Measurements from ENCODE around the gene ABCG1. TPM values are rescaled to one million over a fixed set of nuclear protein-coding genes. Genes with fewer than 3 reads are reported as not detected.

Gene ABCG1
- total and polyA plus RNA-seq, 4 donors: 1.6 to 9.7 (median 5.3) TPM

DNA sequence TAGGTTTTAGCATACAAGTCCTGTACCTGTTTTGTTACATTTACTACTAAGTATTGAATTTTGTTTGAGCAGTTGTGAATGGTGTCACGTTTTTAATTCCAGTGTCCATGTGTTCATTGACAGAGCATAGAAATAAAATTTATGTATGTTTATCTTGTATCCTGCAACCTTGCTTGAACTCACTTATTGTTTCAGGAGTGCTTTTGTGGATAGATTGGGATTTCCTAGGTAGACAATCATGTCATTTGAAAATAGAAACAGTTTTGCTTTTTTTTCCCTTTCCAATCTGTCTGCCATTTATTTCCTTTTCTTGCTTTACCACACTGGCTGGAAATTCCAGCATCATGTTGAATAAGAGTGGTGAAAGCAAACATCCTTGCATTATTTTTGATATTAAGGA lies 15.0 kb upstream of the ABCG1 start:
- H3K4me1 ChIP-seq (ENCODE audit: control insufficient read depth in 4 of 4, insufficient read depth in 4 of 4, low read length in 3 of 4): peaks cover 0 to 3% (median 0%) of the 10 kb centered on the region in 4 donors
- H3K9me3 ChIP-seq (ENCODE audit: control insufficient read depth in 4 of 4, low read length in 3 of 4): no peaks in the 10 kb centered on the region
- WGBS: 65% methylated on average over 1 of the region's 1 CpG
- H3K27me3 ChIP-seq (ENCODE audit: control insufficient read depth in 4 of 4, insufficient read depth in 4 of 4, low read length in 3 of 4): peaks cover 0 to 2% (median 0%) of the 10 kb centered on the region in 4 donors
- H3K9ac ChIP-seq (ENCODE audit: low read depth in 1 of 2, low read length in 2 of 2): no peak overlapping the region
- H3K36me3 ChIP-seq (ENCODE audit: control insufficient read depth in 4 of 4, insufficient read depth in 3 of 4, low read depth in 1 of 4, low read length in 3 of 4): no peaks in the 10 kb centered on the region
- H3K27ac ChIP-seq (ENCODE audit: low read depth in 1 of 2, low read length in 2 of 2): no peak overlapping the region
- no peak overlapping the region for H3K4me3 ChIP-seq (ENCODE audit: low read depth in 1 of 3, low read length in 3 of 3)
- no peak for DNase-seq (ENCODE audit: low spot score)
- TF ChIP-seq GABPA (IDR thresholded peaks at IDR 0.05 in 1 of 2, conservative IDR thresholded peaks at IDR 0.05 in 1 of 2) (no peak), HNF4A (conservative IDR thresholded peaks at IDR 0.05) (no peak), EGR1 (IDR thresholded peaks at IDR 0.05; ENCODE audit: low read depth in 2 of 2) (no peak), NR2F2 (IDR thresholded peaks at IDR 0.05) (no peak), YY1 (IDR thresholded peaks at IDR 0.05) (no peak), SP1 (IDR thresholded peaks at IDR 0.05) (no peak), RAD21 (IDR thresholded peaks at IDR 0.05) (no peak), HNF4G (IDR thresholded peaks at IDR 0.05) (no peak), JUND (IDR thresholded peaks at IDR 0.05) (no peak), FOXA2 (IDR thresholded peaks at IDR 0.05) (no peak)
- TF ChIP-seq, protein P1, sequence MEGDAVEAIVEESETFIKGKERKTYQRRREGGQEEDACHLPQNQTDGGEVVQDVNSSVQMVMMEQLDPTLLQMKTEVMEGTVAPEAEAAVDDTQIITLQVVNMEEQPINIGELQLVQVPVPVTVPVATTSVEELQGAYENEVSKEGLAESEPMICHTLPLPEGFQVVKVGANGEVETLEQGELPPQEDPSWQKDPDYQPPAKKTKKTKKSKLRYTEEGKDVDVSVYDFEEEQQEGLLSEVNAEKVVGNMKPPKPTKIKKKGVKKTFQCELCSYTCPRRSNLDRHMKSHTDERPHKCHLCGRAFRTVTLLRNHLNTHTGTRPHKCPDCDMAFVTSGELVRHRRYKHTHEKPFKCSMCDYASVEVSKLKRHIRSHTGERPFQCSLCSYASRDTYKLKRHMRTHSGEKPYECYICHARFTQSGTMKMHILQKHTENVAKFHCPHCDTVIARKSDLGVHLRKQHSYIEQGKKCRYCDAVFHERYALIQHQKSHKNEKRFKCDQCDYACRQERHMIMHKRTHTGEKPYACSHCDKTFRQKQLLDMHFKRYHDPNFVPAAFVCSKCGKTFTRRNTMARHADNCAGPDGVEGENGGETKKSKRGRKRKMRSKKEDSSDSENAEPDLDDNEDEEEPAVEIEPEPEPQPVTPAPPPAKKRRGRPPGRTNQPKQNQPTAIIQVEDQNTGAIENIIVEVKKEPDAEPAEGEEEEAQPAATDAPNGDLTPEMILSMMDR (IDR thresholded peaks at IDR 0.05; ENCODE audit: low read depth, low read length, missing input control): no peak
- TF ChIP-seq, protein P2, sequence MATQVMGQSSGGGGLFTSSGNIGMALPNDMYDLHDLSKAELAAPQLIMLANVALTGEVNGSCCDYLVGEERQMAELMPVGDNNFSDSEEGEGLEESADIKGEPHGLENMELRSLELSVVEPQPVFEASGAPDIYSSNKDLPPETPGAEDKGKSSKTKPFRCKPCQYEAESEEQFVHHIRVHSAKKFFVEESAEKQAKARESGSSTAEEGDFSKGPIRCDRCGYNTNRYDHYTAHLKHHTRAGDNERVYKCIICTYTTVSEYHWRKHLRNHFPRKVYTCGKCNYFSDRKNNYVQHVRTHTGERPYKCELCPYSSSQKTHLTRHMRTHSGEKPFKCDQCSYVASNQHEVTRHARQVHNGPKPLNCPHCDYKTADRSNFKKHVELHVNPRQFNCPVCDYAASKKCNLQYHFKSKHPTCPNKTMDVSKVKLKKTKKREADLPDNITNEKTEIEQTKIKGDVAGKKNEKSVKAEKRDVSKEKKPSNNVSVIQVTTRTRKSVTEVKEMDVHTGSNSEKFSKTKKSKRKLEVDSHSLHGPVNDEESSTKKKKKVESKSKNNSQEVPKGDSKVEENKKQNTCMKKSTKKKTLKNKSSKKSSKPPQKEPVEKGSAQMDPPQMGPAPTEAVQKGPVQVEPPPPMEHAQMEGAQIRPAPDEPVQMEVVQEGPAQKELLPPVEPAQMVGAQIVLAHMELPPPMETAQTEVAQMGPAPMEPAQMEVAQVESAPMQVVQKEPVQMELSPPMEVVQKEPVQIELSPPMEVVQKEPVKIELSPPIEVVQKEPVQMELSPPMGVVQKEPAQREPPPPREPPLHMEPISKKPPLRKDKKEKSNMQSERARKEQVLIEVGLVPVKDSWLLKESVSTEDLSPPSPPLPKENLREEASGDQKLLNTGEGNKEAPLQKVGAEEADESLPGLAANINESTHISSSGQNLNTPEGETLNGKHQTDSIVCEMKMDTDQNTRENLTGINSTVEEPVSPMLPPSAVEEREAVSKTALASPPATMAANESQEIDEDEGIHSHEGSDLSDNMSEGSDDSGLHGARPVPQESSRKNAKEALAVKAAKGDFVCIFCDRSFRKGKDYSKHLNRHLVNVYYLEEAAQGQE (IDR thresholded peaks at IDR 0.05): no peak
- TF ChIP-seq, protein P3, sequence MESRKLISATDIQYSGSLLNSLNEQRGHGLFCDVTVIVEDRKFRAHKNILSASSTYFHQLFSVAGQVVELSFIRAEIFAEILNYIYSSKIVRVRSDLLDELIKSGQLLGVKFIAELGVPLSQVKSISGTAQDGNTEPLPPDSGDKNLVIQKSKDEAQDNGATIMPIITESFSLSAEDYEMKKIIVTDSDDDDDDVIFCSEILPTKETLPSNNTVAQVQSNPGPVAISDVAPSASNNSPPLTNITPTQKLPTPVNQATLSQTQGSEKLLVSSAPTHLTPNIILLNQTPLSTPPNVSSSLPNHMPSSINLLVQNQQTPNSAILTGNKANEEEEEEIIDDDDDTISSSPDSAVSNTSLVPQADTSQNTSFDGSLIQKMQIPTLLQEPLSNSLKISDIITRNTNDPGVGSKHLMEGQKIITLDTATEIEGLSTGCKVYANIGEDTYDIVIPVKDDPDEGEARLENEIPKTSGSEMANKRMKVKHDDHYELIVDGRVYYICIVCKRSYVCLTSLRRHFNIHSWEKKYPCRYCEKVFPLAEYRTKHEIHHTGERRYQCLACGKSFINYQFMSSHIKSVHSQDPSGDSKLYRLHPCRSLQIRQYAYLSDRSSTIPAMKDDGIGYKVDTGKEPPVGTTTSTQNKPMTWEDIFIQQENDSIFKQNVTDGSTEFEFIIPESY (IDR thresholded peaks at IDR 0.05): no peak

DNA sequence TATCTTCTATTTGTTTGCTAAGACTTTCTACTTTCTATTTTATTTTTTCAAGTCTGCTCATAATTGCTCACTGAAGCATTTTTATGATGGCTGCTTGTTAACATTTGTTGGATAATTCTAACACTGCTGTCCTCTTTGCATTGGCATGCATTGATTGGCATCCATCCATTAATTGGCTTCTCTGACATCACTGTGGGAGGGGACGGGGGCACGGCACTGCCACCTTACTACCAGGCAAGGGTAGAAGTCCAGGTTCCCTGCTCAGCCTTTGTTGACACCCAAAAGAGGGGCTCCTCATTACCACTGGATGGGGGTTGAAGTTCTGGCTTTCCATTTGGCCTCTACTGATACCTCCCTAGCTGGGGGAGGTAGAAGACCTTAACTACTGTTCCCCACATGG lies 11.5 kb upstream of the ABCG1 start:
- WGBS: 62% methylated on average over 2 of the region's 2 CpGs
- no peak for DNase-seq (ENCODE audit: low spot score)
- no peak overlapping the region for H3K27ac ChIP-seq (ENCODE audit: low read depth in 1 of 2, low read length in 2 of 2)
- TF ChIP-seq, protein P2 (IDR thresholded peaks at IDR 0.05): no peak
- TF ChIP-seq RAD21 (IDR thresholded peaks at IDR 0.05): no peak
- no peak for TF ChIP-seq YY1 (IDR thresholded peaks at IDR 0.05)
- no peak for TF ChIP-seq EGR1 (IDR thresholded peaks at IDR 0.05; ENCODE audit: low read depth in 2 of 2)
- TF ChIP-seq, protein P3 (IDR thresholded peaks at IDR 0.05): no peak
- TF ChIP-seq, protein P1 (IDR thresholded peaks at IDR 0.05; ENCODE audit: low read depth, low read length, missing input control): no peak
- no peak for TF ChIP-seq NR2F2 (IDR thresholded peaks at IDR 0.05)
- TF ChIP-seq HNF4A (conservative IDR thresholded peaks at IDR 0.05): no peak
- TF ChIP-seq SP1 (IDR thresholded peaks at IDR 0.05): no peak
- no peak for TF ChIP-seq JUND (IDR thresholded peaks at IDR 0.05)
- TF ChIP-seq RXRA (IDR thresholded peaks at IDR 0.05): no peak
- no peak for TF ChIP-seq FOXA2 (IDR thresholded peaks at IDR 0.05)
- TF ChIP-seq TAF1 (conservative IDR thresholded peaks at IDR 0.05): no peak

More for the DNA sequence above, 11.5 kb upstream of the ABCG1 start:
- no peaks in the 10 kb centered on the region for H3K9me3 ChIP-seq (ENCODE audit: control insufficient read depth in 4 of 4, low read length in 3 of 4)
- H3K4me3 ChIP-seq (ENCODE audit: low read depth in 1 of 3, low read length in 3 of 3): no peak overlapping the region
- H3K27me3 ChIP-seq (ENCODE audit: control insufficient read depth in 4 of 4, insufficient read depth in 4 of 4, low read length in 3 of 4): peaks cover 0 to 2% (median 0%) of the 10 kb centered on the region in 4 donors
- no peaks in the 10 kb centered on the region for H3K4me1 ChIP-seq (ENCODE audit: control insufficient read depth in 4 of 4, insufficient read depth in 4 of 4, low read length in 3 of 4)
- no peaks in the 10 kb centered on the region for H3K36me3 ChIP-seq (ENCODE audit: control insufficient read depth in 4 of 4, insufficient read depth in 3 of 4, low read depth in 1 of 4, low read length in 3 of 4)
- H3K9ac ChIP-seq (ENCODE audit: low read depth in 1 of 2, low read length in 2 of 2): no peak overlapping the region

Data from liver (tissue), 9 donors.